K562 (cell line): ENCODE measurements around the gene NUB1. TPM values are rescaled to one million over a fixed set of nuclear protein-coding genes. Genes with fewer than 3 reads are reported as not detected.

Experiments
- CHAMP1 ChIP-seq: fragments of 450-650 bp; IDR thresholded peaks from 2 replicates; pipeline ENCODE4 v1.6.1; 2016; ENCODE audit warnings: mild to moderate bottlenecking
- DACH1 ChIP-seq: fragments of 450-650 bp; IDR thresholded peaks from 2 replicates; pipeline ENCODE4 v1.6.1; 2018; ENCODE audit not compliant: partially characterized antibody
- ERF ChIP-seq: fragments of 450-650 bp; formaldehyde crosslinking; IDR thresholded peaks from 2 replicates; pipeline ENCODE4 v1.4.0; 2020; ENCODE audit warnings: mild to moderate bottlenecking, mixed read lengths
- FOXP4 ChIP-seq: sonication (generic); formaldehyde crosslinking; IDR thresholded peaks from 2 replicates; pipeline ENCODE4 v1.8.0; 2022; ENCODE audit warnings: mild to moderate bottlenecking, missing genetic modification reagents, borderline replicate concordance
- HSF4 ChIP-seq: fragments of 250-450 bp; sonication (Bioruptor Pico); IDR thresholded peaks from 2 replicates; pipeline ENCODE4 v2.1.2; 2022; ENCODE audit warnings: mild to moderate bottlenecking, moderate library complexity, borderline replicate concordance
- KLF13 ChIP-seq: fragments of 450-650 bp; IDR thresholded peaks from 2 replicates; pipeline ENCODE4 v1.6.1; 2016; ENCODE audit warnings: missing genetic modification characterization, low read depth, mild to moderate bottlenecking, missing compliant biosample characterization, moderate library complexity, borderline replicate concordance
- PTTG1 ChIP-seq: fragments of 450-650 bp; IDR thresholded peaks from 2 replicates; pipeline ENCODE4 v1.6.1; 2016; ENCODE audit warnings: low read depth, mild to moderate bottlenecking, missing genetic modification characterization, missing compliant biosample characterization
- STAT6 ChIP-seq: sonication (generic); formaldehyde crosslinking; IDR thresholded peaks from 2 replicates; pipeline ENCODE4 v1.8.1; 2023; ENCODE audit warnings: mild to moderate bottlenecking, missing genetic modification reagents
- TEAD1 ChIP-seq, 2 experiments: fragments of 450-650 bp in 1 of 2; sonication (generic) in 1 of 2; formaldehyde crosslinking; IDR thresholded peaks; 2 replicates each; pipeline versions ENCODE4 v1.4.0 to v1.8.0; 2020 to 2022; ENCODE audit warnings: mild to moderate bottlenecking in 2 of 2, missing genetic modification reagents in 1 of 2
- TFE3 ChIP-seq: fragments of 450-650 bp; formaldehyde crosslinking; IDR thresholded peaks from 2 replicates; pipeline ENCODE4 v1.4.0; 2020; ENCODE audit warnings: mild to moderate bottlenecking, mixed read lengths
- TOE1 ChIP-seq, 2 experiments: fragments of 450-650 bp in 1 of 2; sonication (generic) in 1 of 2; formaldehyde crosslinking in 1 of 2; IDR thresholded peaks; 2 replicates each; pipeline versions ENCODE4 v1.7.1 to v1.8.0; 2016 to 2022; ENCODE audit warnings: borderline replicate concordance in 2 of 2, mild to moderate bottlenecking in 2 of 2, antibody characterized with exemption in 1 of 2, inconsistent platforms in 1 of 2, low read depth in 1 of 2, missing genetic modification reagents in 1 of 2, moderate library complexity in 1 of 2
- ZNF277 ChIP-seq: fragments of 250-450 bp; sonication (Bioruptor Pico); IDR thresholded peaks from 2 replicates; pipeline ENCODE4 v1.8.0; 2022; ENCODE audit warnings: inconsistent platforms, mild to moderate bottlenecking, moderate library complexity, borderline replicate concordance
- ZNF41 ChIP-seq: fragments of 250-450 bp; sonication (Bioruptor Pico); conservative IDR thresholded peaks from 2 replicates; pipeline ENCODE4 v1.4.0; 2020; ENCODE audit warnings: mild to moderate bottlenecking
- ZNF740 ChIP-seq, 3 experiments: fragments of 200-800 bp in 1 of 3; sonication (Bioruptor generic) in 1 of 3; sonication (generic) in 1 of 3; formaldehyde crosslinking in 1 of 3; IDR thresholded peaks; 2 replicates each; pipeline versions ENCODE4 v1.6.1 to v1.8.0; 2016 to 2022; ENCODE audit warnings: mild to moderate bottlenecking in 2 of 3, missing compliant biosample characterization in 2 of 3, missing genetic modification characterization in 2 of 3, missing genetic modification reagents in 1 of 3
- polyA plus RNA-seq, 8 experiments: library from polyadenylated mRNA; depleted of rRNA in 4 of 8; stranded (reverse) in 5 of 8; unstranded in 3 of 8; fragments of >200 nt; fragmentation: Nextera tagmentation in 2 of 8; fragmentation: Illumina TruSeq in 1 of 8; extraction: Ambion mirVana in 2 of 8; extraction: Trizol in 1 of 8; gene quantifications; 2 replicates each; pipeline versions ENCODE4 v1.2.1 to v1.2.3, GENCODE V29; 2011 to 2014; ENCODE audit warnings: inconsistent platforms in 1 of 8, missing spikeins in 1 of 8
- total RNA-seq, 7 experiments: library from RNA; depleted of rRNA in 6 of 7; stranded (reverse); fragments of >200 nt in 6 of 7; fragmentation: Illumina TruSeq in 2 of 7; extraction: Trizol in 2 of 7; gene quantifications; 2 replicates each; pipeline versions ENCODE4 v1.2.1 to v1.2.3, GENCODE V29; 2011 to 2021; ENCODE audit warnings: low replicate concordance in 1 of 7

NUB1 gene
- total and polyA plus RNA-seq, 9 of the 15 experiments (the other 6 are each of a cell fraction or from before 2014, with no cell fraction given), result 43.2 to 159 (median 85.2) TPM

GRCh38 chr7:151334628-151335027, 7.0 kb upstream of the NUB1 start (continued):
- TF ChIP-seq TEAD1 (CRISPR knock-in tag; IDR thresholded peaks at IDR 0.05), result no peak
- TF ChIP-seq ZNF41, result no peak
- no peak for TF ChIP-seq KLF13 (tag)
- peak; percentile 84 for TF ChIP-seq TFE3 (CRISPR knock-in tag)
- no peak for TF ChIP-seq DACH1
- peak; percentile 49; the same call in 1 of the 2 replicates for TF ChIP-seq TOE1 (IDR thresholded peaks at IDR 0.05; ENCODE audit: borderline replicate concordance)
- no peak for TF ChIP-seq TOE1 (CRISPR knock-in tag; IDR thresholded peaks at IDR 0.05; ENCODE audit: borderline replicate concordance, low read depth)
- TF ChIP-seq ZNF740 (CRISPR knock-in tag; IDR thresholded peaks at IDR 0.05), result no peak
- TF ChIP-seq ZNF740 (tag; IDR thresholded peaks at IDR 0.05), result 0 out of 4 replicates have a peak, but pooled peaks of 1 of the 2 experiments have one; percentile 45
- no peak for TF ChIP-seq ERF (CRISPR knock-in tag)
- no peak for TF ChIP-seq FOXP4 (CRISPR knock-in tag)
- no peak for TF ChIP-seq CHAMP1
- TF ChIP-seq STAT6 (CRISPR knock-in tag), result no peak
- no peak for TF ChIP-seq ZNF277
- TF ChIP-seq PTTG1, result 0 out of 2 replicates have a peak, but pooled peaks have one; percentile 17
- no peak for TF ChIP-seq HSF4 (CRISPR knock-in tag)
